Vagina (tissue), 2 donors: Measurements from ENCODE around the gene RABGAP1L. TPM values are rescaled to one million over a fixed set of nuclear protein-coding genes. Genes with fewer than 3 reads are reported as not detected.

Source experiments
- DNase-seq, 2 donors: peaks; one replicate each; pipeline ENCODE4 v3.0.0-alpha.2; 2017; ENCODE audit errors: extremely low spot score in 2 of 2
- H3K27ac ChIP-seq: fragments of 200-600 bp; sonication (generic); one replicate; pipeline ENCODE4 v1.5.1; 2019
- H3K27me3 ChIP-seq: fragments of 200-600 bp; sonication (generic); one replicate; pipeline ENCODE4 v1.5.1; 2019
- H3K36me3 ChIP-seq, 2 donors: fragments of 200-600 bp; sonication (generic); one replicate each; pipeline ENCODE4 v1.5.1; 2017 to 2019
- H3K4me1 ChIP-seq: fragments of 200-600 bp; sonication (generic); one replicate; pipeline ENCODE4 v1.5.1; 2019
- H3K4me3 ChIP-seq, 2 donors: fragments of 200-600 bp; sonication (generic); 1 replicate in 1 of 2; 2 replicates in 1 of 2; pipeline ENCODE4 v1.5.1; 2016 to 2019
- H3K9me3 ChIP-seq: fragments of 200-600 bp; sonication (generic); one replicate; pipeline ENCODE4 v1.5.1; 2019
- POLR2A ChIP-seq, 2 donors: fragments of 450-650 bp; IDR thresholded peaks; one replicate each; pipeline ENCODE4 v1.6.1; 2017; ENCODE audit warnings: antibody characterized with exemption in 2 of 2, mild to moderate bottlenecking in 2 of 2, moderate library complexity in 2 of 2
- POLR2AphosphoS5 ChIP-seq, 2 donors: sonication (generic); formaldehyde crosslinking; IDR thresholded peaks; one replicate each; pipeline ENCODE4 v1.9.0; 2017; ENCODE audit warnings: antibody characterized with exemption in 2 of 2, mild to moderate bottlenecking in 2 of 2, low read depth in 1 of 2; ENCODE audit not compliant: insufficient read depth in 1 of 2
- intact Hi-C: fragments of 100-400 bp; cut with DNase I; formaldehyde crosslinking; loops from one replicate; pipeline ENCODE4 v1.15.1; 2023
- total RNA-seq: library from RNA; depleted of rRNA; stranded (reverse); fragments of >200 nt; gene quantifications from one replicate; pipeline ENCODE4 v1.2.3, GENCODE V29; 2016
- TF ChIP-seq, protein P1 (sequence below), 3 experiments: fragments of 450-650 bp in 2 of 3; fragments of 200-600 bp in 1 of 3; sonication (generic) in 1 of 3; IDR thresholded peaks; one replicate each; pipeline ENCODE4 v1.5.1; 2017 to 2019; ENCODE audit warnings: antibody characterized with exemption in 3 of 3, mild to moderate bottlenecking in 2 of 3, moderate library complexity in 2 of 3

Gene RABGAP1L
- total RNA-seq, 1 donor from 2014 or later, result 40.0 TPM

DNA sequence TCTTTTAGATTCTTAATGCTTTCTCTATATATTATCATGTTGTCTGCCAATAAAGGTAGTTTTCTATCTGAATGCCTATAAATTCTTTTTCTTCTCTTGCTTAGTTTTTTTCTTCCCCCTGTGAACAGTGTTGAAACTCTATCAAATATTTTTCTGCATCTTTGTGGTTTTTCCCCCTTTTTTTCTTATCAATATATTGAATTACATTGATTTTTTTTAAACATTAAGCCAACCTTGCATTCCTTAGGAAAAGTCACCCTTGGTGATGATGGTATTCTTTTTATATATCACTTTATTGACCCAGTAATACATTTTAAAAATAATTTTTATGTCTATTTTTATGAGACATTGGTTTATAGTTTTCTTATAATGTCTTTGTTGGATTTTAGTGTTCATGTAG lies 131.7 kb downstream of the RABGAP1L start:
- TF ChIP-seq, protein P1, sequence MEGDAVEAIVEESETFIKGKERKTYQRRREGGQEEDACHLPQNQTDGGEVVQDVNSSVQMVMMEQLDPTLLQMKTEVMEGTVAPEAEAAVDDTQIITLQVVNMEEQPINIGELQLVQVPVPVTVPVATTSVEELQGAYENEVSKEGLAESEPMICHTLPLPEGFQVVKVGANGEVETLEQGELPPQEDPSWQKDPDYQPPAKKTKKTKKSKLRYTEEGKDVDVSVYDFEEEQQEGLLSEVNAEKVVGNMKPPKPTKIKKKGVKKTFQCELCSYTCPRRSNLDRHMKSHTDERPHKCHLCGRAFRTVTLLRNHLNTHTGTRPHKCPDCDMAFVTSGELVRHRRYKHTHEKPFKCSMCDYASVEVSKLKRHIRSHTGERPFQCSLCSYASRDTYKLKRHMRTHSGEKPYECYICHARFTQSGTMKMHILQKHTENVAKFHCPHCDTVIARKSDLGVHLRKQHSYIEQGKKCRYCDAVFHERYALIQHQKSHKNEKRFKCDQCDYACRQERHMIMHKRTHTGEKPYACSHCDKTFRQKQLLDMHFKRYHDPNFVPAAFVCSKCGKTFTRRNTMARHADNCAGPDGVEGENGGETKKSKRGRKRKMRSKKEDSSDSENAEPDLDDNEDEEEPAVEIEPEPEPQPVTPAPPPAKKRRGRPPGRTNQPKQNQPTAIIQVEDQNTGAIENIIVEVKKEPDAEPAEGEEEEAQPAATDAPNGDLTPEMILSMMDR (IDR thresholded peaks at IDR 0.05), result no peak
- no peak for TF ChIP-seq POLR2AphosphoS5 (IDR thresholded peaks at IDR 0.05; ENCODE audit: insufficient read depth in 1 of 2, low read depth in 1 of 2)
- TF ChIP-seq POLR2A (IDR thresholded peaks at IDR 0.05), result no peak
- Histone ChIP-seq H3K4me1 (no peaks in the 10 kb centered on the region), H3K9me3 (no peaks in the 10 kb centered on the region), H3K27me3 (no peaks in the 10 kb centered on the region), H3K4me3 (no peak overlapping the region), H3K36me3 (peaks cover 0 to 34% of the 10 kb centered on the region in 2 donors), H3K27ac (no peak overlapping the region)
- intact Hi-C loops, result no loop called here
- no peak for DNase-seq

GRCh38 chr1:174296309-174296708 lies 137.0 kb downstream of the RABGAP1L start:
- intact Hi-C loops, result no loop called here

DNA sequence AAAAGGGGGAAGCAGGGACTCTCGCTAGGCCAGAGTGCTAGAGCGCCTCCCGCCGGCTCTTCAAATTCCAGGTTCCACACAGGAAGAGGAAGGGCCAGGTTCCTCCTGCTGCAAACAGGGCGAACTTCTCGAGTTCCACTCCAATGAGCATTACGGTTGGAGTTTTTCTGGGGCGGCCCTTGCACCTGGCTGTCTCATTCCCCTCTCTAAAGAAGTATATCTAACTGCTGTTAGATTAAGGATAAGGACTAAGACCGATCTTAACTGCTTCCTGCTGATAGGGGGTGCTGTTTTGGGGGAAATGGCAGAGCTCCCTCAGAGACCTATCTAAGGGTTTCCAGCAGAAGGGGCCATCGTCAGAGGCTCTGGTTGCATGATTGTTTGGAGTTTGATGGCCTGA lies 138.0 kb downstream of the RABGAP1L start:
- Histone ChIP-seq H3K9me3 (peaks cover 3% of the 10 kb centered on the region), H3K4me3 (no peak overlapping the region), H3K36me3 (peaks cover 0 to 8% of the 10 kb centered on the region in 2 donors), H3K27me3 (no peaks in the 10 kb centered on the region), H3K4me1 (no peaks in the 10 kb centered on the region), H3K27ac (no peak overlapping the region)
- intact Hi-C loops, result no loop called here
- TF ChIP-seq, protein P1 (IDR thresholded peaks at IDR 0.05), result no peak
- TF ChIP-seq POLR2A (IDR thresholded peaks at IDR 0.05) (no peak), POLR2AphosphoS5 (IDR thresholded peaks at IDR 0.05; ENCODE audit: insufficient read depth in 1 of 2, low read depth in 1 of 2) (no peak)
- no peak for DNase-seq

More at GRCh38 chr1:174296309-174296708, 137.0 kb downstream of the RABGAP1L start:
- Histone ChIP-seq H3K36me3 (peaks cover 0 to 8% of the 10 kb centered on the region in 2 donors), H3K27me3 (no peaks in the 10 kb centered on the region), H3K27ac (no peak overlapping the region), H3K4me3 (no peak overlapping the region), H3K9me3 (peaks cover 3% of the 10 kb centered on the region), H3K4me1 (no peaks in the 10 kb centered on the region)
- no peak for TF ChIP-seq POLR2A (IDR thresholded peaks at IDR 0.05)
- TF ChIP-seq, protein P1 (IDR thresholded peaks at IDR 0.05), result no peak
- no peak for TF ChIP-seq POLR2AphosphoS5 (IDR thresholded peaks at IDR 0.05; ENCODE audit: insufficient read depth in 1 of 2, low read depth in 1 of 2)
- no peak for DNase-seq

- peaks cover 0 to 17% of the 10 kb centered on the region in 2 donors for H3K36me3 ChIP-seq
- H3K4me3 ChIP-seq, result no peak overlapping the region
- H3K9me3 ChIP-seq, result peaks cover 3% of the 10 kb centered on the region
- no peak overlapping the region for H3K27ac ChIP-seq
- DNase-seq, result no peak
- H3K27me3 ChIP-seq, result no peaks in the 10 kb centered on the region
- intact Hi-C loops, result no loop called here
- TF ChIP-seq POLR2A (IDR thresholded peaks at IDR 0.05) (no peak), POLR2AphosphoS5 (IDR thresholded peaks at IDR 0.05; ENCODE audit: insufficient read depth in 1 of 2, low read depth in 1 of 2) (no peak)
- TF ChIP-seq, protein P1 (IDR thresholded peaks at IDR 0.05), result no peak
- no peaks in the 10 kb centered on the region for H3K4me1 ChIP-seq
Measured at GRCh38 chr1:174301295-174302077, 142.2 kb downstream of the RABGAP1L start.

GRCh38 chr1:174308604-174309003 lies 149.3 kb downstream of the RABGAP1L start:
- DNase-seq, result no peak
- Histone ChIP-seq H3K4me1 (no peaks in the 10 kb centered on the region), H3K27me3 (no peaks in the 10 kb centered on the region), H3K27ac (no peak overlapping the region), H3K9me3 (no peaks in the 10 kb centered on the region), H3K36me3 (peaks cover 0 to 22% of the 10 kb centered on the region in 2 donors), H3K4me3 (no peak overlapping the region)
- intact Hi-C loops, result no loop called here
- TF ChIP-seq POLR2A (IDR thresholded peaks at IDR 0.05) (no peak), POLR2AphosphoS5 (IDR thresholded peaks at IDR 0.05; ENCODE audit: insufficient read depth in 1 of 2, low read depth in 1 of 2) (no peak)
- TF ChIP-seq, protein P1 (IDR thresholded peaks at IDR 0.05), result no peak
